Naive thymus-derived CD4-positive, alpha-beta T cell (primary cell): ENCODE data around the gene HOMER3. TPM values are rescaled to one million over a fixed set of nuclear protein-coding genes. Genes with fewer than 3 reads are reported as not detected.

Source experiments
- ATAC-seq: fragments of 150-1000 bp; cut with Tn5 transposase; 2 replicates; pipeline ENCODE4 v1.10.0; 2021; ENCODE audit warnings: mild to moderate bottlenecking, moderate library complexity
- CTCF ChIA-PET: fragments of 350-600 bp; sonication (Branson Sonifier 250); formaldehyde crosslinking; loops from one replicate; lab custom pipeline; 2021; ENCODE audit warnings: antibody characterized with exemption; lab: Charles Lee
- POLR2A ChIA-PET: fragments of 350-600 bp; sonication (Branson Sonifier 250); formaldehyde crosslinking; loops from one replicate; lab custom pipeline; 2021; ENCODE audit warnings: antibody characterized with exemption, inconsistent platforms; lab: Charles Lee
- DNase-seq, 9 donors: peaks; one replicate each; pipeline versions ENCODE4 v3.0.0 to v3.0.0-alpha.2; 2020 to 2022; ENCODE audit warnings: mixed read lengths in 1 of 9
- H3K27ac ChIP-seq: one replicate; pipeline ENCODE4 v1.7.0; 2013; ENCODE audit warnings: mild to moderate bottlenecking, low read depth, low read length, moderate library complexity
- H3K27me3 ChIP-seq, 2 donors: one replicate each; pipeline ENCODE4 v1.7.0; 2013; ENCODE audit warnings: low read length in 2 of 2, mild to moderate bottlenecking in 2 of 2, moderate library complexity in 2 of 2; ENCODE audit not compliant: control insufficient read depth in 2 of 2, insufficient read depth in 2 of 2
- H3K36me3 ChIP-seq, 3 experiments: 1 replicate in 2 of 3; 2 replicates in 1 of 3; pipeline ENCODE4 v1.7.0; 2013; ENCODE audit warnings: low read length in 3 of 3, mild to moderate bottlenecking in 3 of 3, moderate library complexity in 1 of 3; ENCODE audit not compliant: insufficient read depth in 3 of 3, control insufficient read depth in 2 of 3
- H3K4me1 ChIP-seq, 2 donors: one replicate each; pipeline ENCODE4 v1.7.0; 2013; ENCODE audit warnings: low read length in 2 of 2, mild to moderate bottlenecking in 2 of 2, moderate library complexity in 1 of 2; ENCODE audit not compliant: control insufficient read depth in 2 of 2, insufficient read depth in 2 of 2
- H3K4me3 ChIP-seq: 2 replicates; pipeline ENCODE4 v1.7.0; 2013; ENCODE audit warnings: mild to moderate bottlenecking, low read length
- H3K9me3 ChIP-seq, 3 experiments: 1 replicate in 2 of 3; 2 replicates in 1 of 3; pipeline ENCODE4 v1.7.0; 2013; ENCODE audit warnings: low read length in 3 of 3; ENCODE audit not compliant: control insufficient read depth in 2 of 3
- H3K27ac Mint-ChIP-seq, 9 donors: one replicate each; pipeline ENCODE4 v1.8.0; 2020 to 2022; ENCODE audit warnings: mixed read lengths in 9 of 9, mild to moderate bottlenecking in 8 of 9, moderate library complexity in 5 of 9, inconsistent platforms in 2 of 9
- H3K27me3 Mint-ChIP-seq, 5 donors: one replicate each; pipeline ENCODE4 v1.8.0; 2021 to 2022; ENCODE audit warnings: mixed read lengths in 5 of 5, mild to moderate bottlenecking in 1 of 5
- H3K36me3 Mint-ChIP-seq, 5 donors: one replicate each; pipeline ENCODE4 v1.8.0; 2020 to 2022; ENCODE audit warnings: mixed read lengths in 5 of 5, mild to moderate bottlenecking in 3 of 5, inconsistent platforms in 1 of 5
- H3K4me1 Mint-ChIP-seq, 7 donors: one replicate each; pipeline ENCODE4 v1.8.0; 2020 to 2022; ENCODE audit warnings: mixed read lengths in 7 of 7, mild to moderate bottlenecking in 3 of 7, inconsistent platforms in 1 of 7
- H3K4me3 Mint-ChIP-seq, 10 donors: one replicate each; pipeline ENCODE4 v1.8.0; 2020 to 2022; ENCODE audit warnings: mild to moderate bottlenecking in 10 of 10, mixed read lengths in 10 of 10, moderate library complexity in 6 of 10, inconsistent platforms in 2 of 10
- H3K9me3 Mint-ChIP-seq, 11 donors: one replicate each; pipeline ENCODE4 v1.8.0; 2020 to 2022; ENCODE audit warnings: mixed read lengths in 11 of 11, mild to moderate bottlenecking in 4 of 11, inconsistent platforms in 1 of 11, moderate library complexity in 1 of 11
- intact Hi-C, 2 donors: fragments of 100-400 bp; cut with micrococcal nuclease; formaldehyde crosslinking; loops; one replicate each; pipeline ENCODE4 v1.15.1; 2023
- polyA plus RNA-seq, 2 donors: library from polyadenylated mRNA; unstranded; fragments of 300-500 nt; fragmentation: Illumina TruSeq; gene quantifications; one replicate each; pipeline ENCODE4 v1.2.3, GENCODE V29; 2021
- total RNA-seq, 6 experiments: library from RNA in 5 of 6; stranded (reverse) in 5 of 6; gene quantifications; 1 replicate in 5 of 6; 2 replicates in 1 of 6; pipeline ENCODE4 v1.2.3 and lab custom pipeline; 2021 to 2026

Gene HOMER3
- total and polyA plus RNA-seq, 7 experiments from 2014 or later = 0.53 to 16.3 (median 1.4) TPM; not detected in 3

GRCh38 chr19:18893587-18894253 is 47.3 kb downstream of the HOMER3 start:
- no peaks in the 10 kb centered on the region for H3K9me3 Mint-ChIP-seq
- Histone ChIP-seq H3K36me3 (peaks cover 0 to 4% (median 0%) of the 10 kb centered on the region in 3 experiments), H3K27ac (no peak overlapping the region), H3K4me3 (no peak overlapping the region), H3K27me3 (no peaks in the 10 kb centered on the region), H3K9me3 (no peaks in the 10 kb centered on the region), H3K4me1 (no peaks in the 10 kb centered on the region)
- peaks cover 2 to 17% (median 11%) of the 10 kb centered on the region in 7 donors for H3K4me1 Mint-ChIP-seq
- peaks cover 0 to 4% (median 0%) of the 10 kb centered on the region in 5 donors for H3K36me3 Mint-ChIP-seq
- ChIA-PET POLR2A (no interaction called here), CTCF (no interaction called here)
- intact Hi-C loops = no loop called here
- peak overlapping the region in 1 of 10 donors; percentile 65 for H3K4me3 Mint-ChIP-seq
- DNase-seq (no peak), ATAC-seq (no peak)
- no peak overlapping the region for H3K27ac Mint-ChIP-seq
- H3K27me3 Mint-ChIP-seq = peaks cover 12 to 40% (median 32%) of the 10 kb centered on the region in 5 donors

- Mint-ChIP-seq H3K4me1 (peaks cover 0 to 4% (median 0%) of the 10 kb centered on the region in 7 donors), H3K4me3 (no peak overlapping the region), H3K27me3 (peaks cover 0 to 28% (median 17%) of the 10 kb centered on the region in 5 donors), H3K27ac (no peak overlapping the region), H3K9me3 (peaks cover 0 to 3% (median 0%) of the 10 kb centered on the region in 11 donors), H3K36me3 (no peaks in the 10 kb centered on the region)
- POLR2A ChIA-PET = interaction anchor here (0.7 kb wide), 1 partner anchor 20 kb away, joined by 4 read pairs; no protein-coding TSS in a partner anchor
- H3K4me1 ChIP-seq = no peaks in the 10 kb centered on the region
- no peak overlapping the region for H3K4me3 ChIP-seq
- H3K27ac ChIP-seq = no peak overlapping the region
- CTCF ChIA-PET = no interaction called here
- H3K9me3 ChIP-seq = no peaks in the 10 kb centered on the region
- no peaks in the 10 kb centered on the region for H3K27me3 ChIP-seq
- no peak for DNase-seq
- H3K36me3 ChIP-seq = no peaks in the 10 kb centered on the region
- ATAC-seq = no peak
- intact Hi-C loops = no loop called here
These were observed 50.9 kb downstream of the HOMER3 start for GRCh38 chr19:18889949-18890745.

- ChIA-PET CTCF (no interaction called here), POLR2A (no interaction called here)
- Histone ChIP-seq H3K9me3 (no peaks in the 10 kb centered on the region), H3K27me3 (no peaks in the 10 kb centered on the region), H3K4me3 (no peak overlapping the region), H3K36me3 (no peaks in the 10 kb centered on the region), H3K27ac (no peak overlapping the region), H3K4me1 (no peaks in the 10 kb centered on the region)
- no peak for DNase-seq
- H3K36me3 Mint-ChIP-seq = no peaks in the 10 kb centered on the region
- no peak for ATAC-seq
- intact Hi-C loops = no loop called here
- H3K9me3 Mint-ChIP-seq = peaks cover 0 to 3% (median 0%) of the 10 kb centered on the region in 11 donors
- peak overlapping the region in 1 of 9 donors; percentile 29 for H3K27ac Mint-ChIP-seq
- no peak overlapping the region for H3K4me3 Mint-ChIP-seq
- H3K4me1 Mint-ChIP-seq = peaks cover 0 to 1% (median 0%) of the 10 kb centered on the region in 7 donors
- H3K27me3 Mint-ChIP-seq = peaks cover 0 to 9% (median 2%) of the 10 kb centered on the region in 5 donors
These were observed 54.0 kb downstream of the HOMER3 start for GRCh38 chr19:18886972-18887371.

- Mint-ChIP-seq H3K9me3 (peaks cover 0 to 3% (median 0%) of the 10 kb centered on the region in 11 donors), H3K27me3 (peaks cover 0 to 5% (median 0%) of the 10 kb centered on the region in 5 donors), H3K4me3 (no peak overlapping the region), H3K27ac (no peak overlapping the region), H3K36me3 (no peaks in the 10 kb centered on the region), H3K4me1 (peaks cover 0 to 3% (median 0%) of the 10 kb centered on the region in 7 donors)
- no peaks in the 10 kb centered on the region for H3K36me3 ChIP-seq
- DNase-seq = no peak
- no peak overlapping the region for H3K4me3 ChIP-seq
- H3K9me3 ChIP-seq = no peaks in the 10 kb centered on the region
- H3K27me3 ChIP-seq = no peaks in the 10 kb centered on the region
- no peaks in the 10 kb centered on the region for H3K4me1 ChIP-seq
- CTCF ChIA-PET = no interaction called here
- no peak overlapping the region for H3K27ac ChIP-seq
- no peak for ATAC-seq
- intact Hi-C loops = no loop called here
- POLR2A ChIA-PET = interaction anchor here (0.6 kb wide), 1 partner anchor 25 kb away, joined by 5 read pairs; no protein-coding TSS in a partner anchor
These were observed 57.3 kb downstream of the HOMER3 start for GRCh38 chr19:18883526-18884304.

- Mint-ChIP-seq H3K36me3 (peaks cover 0 to 5% (median 0%) of the 10 kb centered on the region in 5 donors), H3K4me1 (peaks cover 0 to 3% (median 0%) of the 10 kb centered on the region in 7 donors), H3K27ac (no peak overlapping the region), H3K27me3 (no peaks in the 10 kb centered on the region), H3K9me3 (peaks cover 0 to 4% (median 0%) of the 10 kb centered on the region in 11 donors), H3K4me3 (no peak overlapping the region)
- no peak for DNase-seq
- H3K9me3 ChIP-seq = no peaks in the 10 kb centered on the region
- no peak overlapping the region for H3K27ac ChIP-seq
- ChIA-PET CTCF (no interaction called here), POLR2A (no interaction called here)
- no peak for ATAC-seq
- H3K4me1 ChIP-seq = no peaks in the 10 kb centered on the region
- no peaks in the 10 kb centered on the region for H3K36me3 ChIP-seq
- intact Hi-C loops = no loop called here
- H3K4me3 ChIP-seq = no peak overlapping the region
- H3K27me3 ChIP-seq = no peaks in the 10 kb centered on the region
These were observed 59.5 kb downstream of the HOMER3 start for GRCh38 chr19:18881491-18881890.

- H3K4me3 ChIP-seq = no peak overlapping the region
- Mint-ChIP-seq H3K27ac (no peak overlapping the region), H3K9me3 (peaks cover 0 to 4% (median 0%) of the 10 kb centered on the region in 11 donors), H3K4me3 (no peak overlapping the region), H3K27me3 (no peaks in the 10 kb centered on the region), H3K4me1 (peaks cover 0 to 3% (median 0%) of the 10 kb centered on the region in 7 donors), H3K36me3 (peaks cover 0 to 5% (median 0%) of the 10 kb centered on the region in 5 donors)
- CTCF ChIA-PET = no interaction called here
- no peak overlapping the region for H3K27ac ChIP-seq
- ATAC-seq = peak; percentile 67
- DNase-seq = peak in 3 of 9 donors; percentile 9 to 45 (median 19)
- H3K27me3 ChIP-seq = no peaks in the 10 kb centered on the region
- intact Hi-C loops = no loop called here
- no peaks in the 10 kb centered on the region for H3K9me3 ChIP-seq
- no peaks in the 10 kb centered on the region for H3K36me3 ChIP-seq
- H3K4me1 ChIP-seq = no peaks in the 10 kb centered on the region
- POLR2A ChIA-PET = no interaction called here
These were observed 61.2 kb downstream of the HOMER3 start for GRCh38 chr19:18879579-18880373.
